Stomach (tissue), 9 donors: ENCODE data around the gene GABRB1. TPM values are rescaled to one million over a fixed set of nuclear protein-coding genes. Genes with fewer than 3 reads are reported as not detected.

Source experiments
- DNase-seq, 2 donors: peaks; one replicate each; pipeline versions ENCODE4 v3.0.0 to v3.0.0-alpha.2; 2013 to 2019
- H3K27ac ChIP-seq, 5 donors: fragments of 200-600 bp in 4 of 5; sonication (generic) in 4 of 5; one replicate each; pipeline ENCODE4 v1.5.1; 2013 to 2019; ENCODE audit warnings: mild to moderate bottlenecking in 1 of 5, moderate library complexity in 1 of 5
- H3K27me3 ChIP-seq, 3 donors: fragments of 200-600 bp; sonication (generic); one replicate each; pipeline ENCODE4 v1.5.1; 2017 to 2019; ENCODE audit warnings: mixed run types in 1 of 3
- H3K36me3 ChIP-seq, 4 donors: fragments of 200-600 bp; sonication (generic); 1 replicate in 3 of 4; 2 replicates in 1 of 4; pipeline ENCODE4 v1.5.1; 2016 to 2019
- H3K4me1 ChIP-seq, 4 donors: fragments of 200-600 bp; sonication (generic); one replicate each; pipeline ENCODE4 v1.5.1; 2016 to 2019
- H3K4me3 ChIP-seq, 4 donors: fragments of 200-600 bp; sonication (generic) in 3 of 4; one replicate each; pipeline ENCODE4 v1.5.1; 2016 to 2019; ENCODE audit warnings: mild to moderate bottlenecking in 1 of 4
- H3K9me3 ChIP-seq, 4 donors: fragments of 200-600 bp; sonication (generic); one replicate each; pipeline ENCODE4 v1.5.1; 2016 to 2019
- EP300 ChIP-seq: sonication (generic); formaldehyde crosslinking; IDR thresholded peaks from one replicate; pipeline ENCODE4 v1.6.1; 2017; ENCODE audit warnings: antibody characterized with exemption
- POLR2A ChIP-seq, 4 donors: fragments of 450-650 bp; IDR thresholded peaks; one replicate each; pipeline ENCODE4 v1.6.1; 2016; ENCODE audit warnings: antibody characterized with exemption in 4 of 4, control low read depth in 2 of 4, mild to moderate bottlenecking in 1 of 4, moderate library complexity in 1 of 4
- POLR2AphosphoS5 ChIP-seq, 3 donors: sonication (generic); formaldehyde crosslinking; IDR thresholded peaks; one replicate each; pipeline ENCODE4 v1.6.1; 2016; ENCODE audit warnings: antibody characterized with exemption in 3 of 3
- WGBS, 5 donors: extraction: QIAGEN DNeasy Blood & Tissue Kit in 3 of 5; methylation state at CpG; one replicate each; pipeline versions ENCODE4 v1.1.5 to v1.1.7; 2013 to 2018; 5-methylcytosine and 5-hydroxymethylcytosine counted together
- intact Hi-C: fragments of 100-400 bp; cut with DNase I; formaldehyde crosslinking; loops from one replicate; pipeline ENCODE4 v1.15.1; 2023; ENCODE audit warnings: low total_unique reads
- polyA plus RNA-seq, 3 donors: library from polyadenylated mRNA; stranded (reverse); fragments of 200-250 nt; gene quantifications; one replicate each; pipeline ENCODE4 v1.2.3, GENCODE V29; 2013
- total RNA-seq, 5 donors: library from RNA; depleted of rRNA; stranded (reverse); fragments of >200 nt; gene quantifications; one replicate each; pipeline versions ENCODE4 v1.1.0 to v1.2.3, GENCODE V29; 2014 to 2016
- TF ChIP-seq, protein P1 (sequence below), 7 experiments: fragments of 450-650 bp in 4 of 7; fragments of 200-600 bp in 3 of 7; sonication (generic) in 3 of 7; IDR thresholded peaks; one replicate each; pipeline ENCODE4 v1.5.1; 2016 to 2019; ENCODE audit warnings: antibody characterized with exemption in 7 of 7, control low read depth in 2 of 7, mild to moderate bottlenecking in 1 of 7
- donor health status: healthy with polysubstance abuse.
- donor health status: Bipolar disorder and iron deficiency.
- donor health status: healthy.

Gene GABRB1
- total and polyA plus RNA-seq, 8 donors: 2.8 TPM; not detected in 7

DNA sequence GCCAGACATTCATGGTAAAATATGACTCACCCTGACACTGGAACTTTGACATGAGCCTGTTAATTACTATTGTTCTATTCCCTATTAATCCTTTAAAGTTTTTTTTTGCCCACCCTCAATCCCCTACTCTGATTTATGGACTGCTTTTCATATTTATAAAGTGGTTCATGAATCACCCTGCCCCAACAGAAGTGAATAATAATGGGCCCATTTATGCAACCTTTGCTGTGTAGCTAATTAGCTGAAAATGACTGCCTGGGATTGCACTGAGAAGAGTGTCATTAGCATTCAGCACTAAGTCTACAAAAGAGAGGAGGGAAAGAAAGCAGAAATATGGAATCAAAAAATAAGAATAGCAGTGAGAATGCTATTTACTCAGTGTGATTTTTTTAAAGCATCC lies 277.8 kb downstream of the GABRB1 start:
- no peaks in the 10 kb centered on the region for H3K36me3 ChIP-seq
- intact Hi-C loops: no loop called here
- H3K27ac ChIP-seq: no peak overlapping the region
- H3K9me3 ChIP-seq: no peaks in the 10 kb centered on the region
- no peak overlapping the region for H3K4me3 ChIP-seq
- no peak for DNase-seq
- H3K4me1 ChIP-seq: no peaks in the 10 kb centered on the region
- H3K27me3 ChIP-seq: no peaks in the 10 kb centered on the region
- no peak for TF ChIP-seq EP300
- TF ChIP-seq, protein P1, sequence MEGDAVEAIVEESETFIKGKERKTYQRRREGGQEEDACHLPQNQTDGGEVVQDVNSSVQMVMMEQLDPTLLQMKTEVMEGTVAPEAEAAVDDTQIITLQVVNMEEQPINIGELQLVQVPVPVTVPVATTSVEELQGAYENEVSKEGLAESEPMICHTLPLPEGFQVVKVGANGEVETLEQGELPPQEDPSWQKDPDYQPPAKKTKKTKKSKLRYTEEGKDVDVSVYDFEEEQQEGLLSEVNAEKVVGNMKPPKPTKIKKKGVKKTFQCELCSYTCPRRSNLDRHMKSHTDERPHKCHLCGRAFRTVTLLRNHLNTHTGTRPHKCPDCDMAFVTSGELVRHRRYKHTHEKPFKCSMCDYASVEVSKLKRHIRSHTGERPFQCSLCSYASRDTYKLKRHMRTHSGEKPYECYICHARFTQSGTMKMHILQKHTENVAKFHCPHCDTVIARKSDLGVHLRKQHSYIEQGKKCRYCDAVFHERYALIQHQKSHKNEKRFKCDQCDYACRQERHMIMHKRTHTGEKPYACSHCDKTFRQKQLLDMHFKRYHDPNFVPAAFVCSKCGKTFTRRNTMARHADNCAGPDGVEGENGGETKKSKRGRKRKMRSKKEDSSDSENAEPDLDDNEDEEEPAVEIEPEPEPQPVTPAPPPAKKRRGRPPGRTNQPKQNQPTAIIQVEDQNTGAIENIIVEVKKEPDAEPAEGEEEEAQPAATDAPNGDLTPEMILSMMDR (IDR thresholded peaks at IDR 0.05): no peak
- TF ChIP-seq POLR2AphosphoS5 (IDR thresholded peaks at IDR 0.05): no peak

DNA sequence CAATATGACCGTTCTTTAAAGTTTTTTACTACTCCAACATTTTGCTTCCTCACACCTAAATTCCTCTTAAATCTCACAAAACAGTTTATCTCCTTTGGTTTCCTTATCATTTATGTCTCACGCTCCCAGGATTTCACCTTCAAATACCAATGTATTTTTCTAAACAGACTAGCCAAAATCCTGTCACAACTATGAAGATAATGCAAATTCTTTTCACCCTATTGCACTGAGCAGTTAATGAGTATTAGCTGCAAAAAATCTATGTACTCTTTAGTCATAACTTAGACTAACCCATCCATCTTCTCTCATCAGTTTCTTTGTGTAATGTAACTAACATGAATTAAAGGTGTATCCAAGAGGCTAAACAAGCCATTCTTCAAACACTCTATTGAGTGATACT lies 280.8 kb downstream of the GABRB1 start:
- DNase-seq: no peak
- Histone ChIP-seq H3K36me3 (no peaks in the 10 kb centered on the region), H3K27me3 (no peaks in the 10 kb centered on the region), H3K27ac (no peak overlapping the region), H3K9me3 (no peaks in the 10 kb centered on the region), H3K4me1 (no peaks in the 10 kb centered on the region), H3K4me3 (no peak overlapping the region)
- 60 to 74% (median 66%) methylated on average over 2 of the region's 2 CpGs for WGBS, 5 donors
- intact Hi-C loops: no loop called here
- no peak for TF ChIP-seq POLR2AphosphoS5 (IDR thresholded peaks at IDR 0.05)

DNA sequence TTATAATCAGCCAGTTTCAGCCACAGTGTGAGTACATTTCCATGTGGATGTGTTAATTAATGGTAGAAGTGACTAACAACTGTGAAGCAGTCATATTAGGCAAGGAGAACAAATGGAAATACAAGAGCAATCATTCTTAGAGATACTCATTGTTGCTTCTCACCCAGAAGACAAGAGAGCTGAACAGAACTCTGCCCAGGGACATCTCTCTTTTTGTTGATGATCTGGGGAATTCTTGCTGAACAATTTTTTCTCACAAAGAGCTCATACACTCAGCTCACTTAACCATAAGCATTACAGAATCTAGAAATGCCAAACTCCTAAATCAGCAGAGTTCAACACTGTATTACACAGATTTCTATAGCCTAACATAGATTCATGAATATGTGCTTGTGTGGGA lies 282.0 kb downstream of the GABRB1 start:
- TF ChIP-seq POLR2A (IDR thresholded peaks at IDR 0.05) (no peak), EP300 (no peak), POLR2AphosphoS5 (IDR thresholded peaks at IDR 0.05) (no peak)
- TF ChIP-seq, protein P1 (IDR thresholded peaks at IDR 0.05): no peak
- intact Hi-C loops: no loop called here
- no peaks in the 10 kb centered on the region for H3K27me3 ChIP-seq
- no peak for DNase-seq
- H3K4me1 ChIP-seq: no peaks in the 10 kb centered on the region
- H3K36me3 ChIP-seq: no peaks in the 10 kb centered on the region
- no peaks in the 10 kb centered on the region for H3K9me3 ChIP-seq
- H3K27ac ChIP-seq: no peak overlapping the region
- no peak overlapping the region for H3K4me3 ChIP-seq

DNA sequence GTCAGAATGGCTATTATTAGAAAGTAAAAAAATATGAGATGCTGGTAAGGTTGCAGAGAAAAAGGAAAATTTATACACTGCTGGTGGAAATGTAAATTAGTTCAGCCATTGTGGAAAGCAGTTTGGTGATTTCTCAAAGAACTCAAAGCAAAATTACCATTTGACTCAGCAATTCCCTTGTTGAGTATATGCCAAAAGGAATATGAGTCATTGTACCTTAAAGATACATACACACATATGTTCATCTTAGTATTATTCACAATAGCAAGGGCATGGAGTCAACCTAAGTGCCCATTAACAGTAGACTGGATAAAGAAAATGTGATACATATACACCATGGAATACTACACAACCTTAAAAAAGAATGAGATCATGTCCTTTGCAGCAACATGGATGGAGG lies 284.0 kb downstream of the GABRB1 start:
- Histone ChIP-seq H3K27me3 (no peaks in the 10 kb centered on the region), H3K36me3 (no peaks in the 10 kb centered on the region), H3K4me3 (no peak overlapping the region), H3K4me1 (no peaks in the 10 kb centered on the region), H3K9me3 (no peaks in the 10 kb centered on the region), H3K27ac (no peak overlapping the region)
- intact Hi-C loops: no loop called here
- TF ChIP-seq POLR2A (IDR thresholded peaks at IDR 0.05): no peak
- no peak for TF ChIP-seq POLR2AphosphoS5 (IDR thresholded peaks at IDR 0.05)
- TF ChIP-seq EP300: no peak
- TF ChIP-seq, protein P1 (IDR thresholded peaks at IDR 0.05): no peak
- DNase-seq: no peak

DNA sequence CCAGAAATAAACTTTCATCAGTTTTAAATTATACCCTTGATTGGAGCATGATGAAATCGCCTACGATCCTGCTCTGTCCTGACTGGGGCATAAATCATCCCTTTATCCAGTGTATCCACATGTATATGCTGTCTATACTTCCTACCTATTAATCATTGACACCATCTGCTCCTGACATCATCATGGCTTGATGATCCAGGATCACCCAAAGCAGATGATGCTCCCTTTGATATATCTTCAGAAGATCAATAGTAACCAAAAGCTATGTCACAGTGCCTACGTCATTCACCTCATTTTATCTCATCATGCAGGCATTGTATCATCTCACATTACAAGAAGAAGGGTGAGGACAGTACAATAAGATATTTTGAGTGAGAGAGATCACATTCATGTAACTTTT lies 294.7 kb downstream of the GABRB1 start:
- Histone ChIP-seq H3K27ac (no peak overlapping the region), H3K27me3 (no peaks in the 10 kb centered on the region), H3K4me3 (no peak overlapping the region), H3K9me3 (no peaks in the 10 kb centered on the region), H3K36me3 (no peaks in the 10 kb centered on the region), H3K4me1 (no peaks in the 10 kb centered on the region)
- TF ChIP-seq POLR2AphosphoS5 (IDR thresholded peaks at IDR 0.05) (no peak), EP300 (no peak), POLR2A (IDR thresholded peaks at IDR 0.05) (no peak)
- TF ChIP-seq, protein P1 (IDR thresholded peaks at IDR 0.05): no peak
- WGBS, 5 donors: 77 to 88% (median 83%) methylated on average over 3 of the region's 3 CpGs
- no peak for DNase-seq
- intact Hi-C loops: no loop called here
